ENCODE data around the gene CES2.
A peak's percentile ranks its signal among the peaks of the same experiment; 100 is the strongest.

The CES2 gene

GRCh38 chr16:66903544-66904427, 31.5 kb upstream of the CES2 start:
- no peak for DNase-seq

DNA sequence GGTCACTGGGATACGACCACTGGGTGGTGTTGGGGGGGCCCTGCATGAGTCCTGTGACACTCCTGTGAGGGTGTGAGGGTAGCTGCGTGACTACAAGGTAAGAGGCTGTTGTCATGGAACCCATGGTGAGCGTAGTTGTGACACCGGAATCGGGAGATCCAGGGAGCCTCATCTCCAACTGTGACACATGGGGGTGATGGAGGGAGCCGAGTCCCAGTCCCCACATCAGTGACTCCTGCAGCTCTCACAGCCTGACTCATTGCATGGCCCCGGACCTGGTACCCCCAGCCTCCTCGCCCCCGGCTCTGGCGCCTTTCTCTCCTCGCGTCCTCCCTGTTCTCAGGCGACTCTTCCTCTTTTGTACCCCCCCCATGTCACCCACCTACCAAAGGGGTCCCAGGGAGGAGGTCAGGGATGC, 30.9 kb upstream of the CES2 start:
- no peak for DNase-seq

- no peak for DNase-seq
Observed at GRCh38 chr16:66904846-66905632, 30.3 kb upstream of the CES2 start.

GRCh38 chr16:66905633-66906539, 29.4 kb upstream of the CES2 start:
- DNase-seq, result peak; percentile 60

GRCh38 chr16:66906916-66907836, 28.1 kb upstream of the CES2 start:
- DNase-seq, result no peak

- DNase-seq, result no peak
Observed at GRCh38 chr16:66908116-66908515, 27.2 kb upstream of the CES2 start.

- DNase-seq, result no peak
Observed at GRCh38 chr16:66908762-66909559, 26.4 kb upstream of the CES2 start.

GRCh38 chr16:66910175-66910940, 25.0 kb upstream of the CES2 start:
- DNase-seq, result no peak

DNA sequence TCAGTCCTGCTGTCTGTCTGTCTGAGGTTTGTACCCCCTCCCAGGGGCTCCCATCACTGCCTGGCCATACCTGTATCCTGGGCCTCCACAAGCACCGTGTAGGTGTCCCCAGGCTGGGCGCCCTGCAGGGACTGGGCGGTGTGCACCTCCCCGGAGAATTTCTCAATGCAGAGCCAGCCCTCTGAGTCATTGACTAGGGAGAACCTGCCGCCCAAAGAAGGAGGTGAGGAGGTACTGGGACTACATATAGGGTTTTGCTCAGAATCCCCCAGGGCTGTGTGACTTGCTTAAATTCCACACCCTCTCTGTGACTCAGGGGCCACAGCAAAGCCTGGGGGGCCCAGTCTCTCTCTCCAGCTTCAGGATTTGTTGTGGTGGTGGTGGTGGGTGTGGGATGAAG, 24.2 kb upstream of the CES2 start:
- no peak for DNase-seq

DNA sequence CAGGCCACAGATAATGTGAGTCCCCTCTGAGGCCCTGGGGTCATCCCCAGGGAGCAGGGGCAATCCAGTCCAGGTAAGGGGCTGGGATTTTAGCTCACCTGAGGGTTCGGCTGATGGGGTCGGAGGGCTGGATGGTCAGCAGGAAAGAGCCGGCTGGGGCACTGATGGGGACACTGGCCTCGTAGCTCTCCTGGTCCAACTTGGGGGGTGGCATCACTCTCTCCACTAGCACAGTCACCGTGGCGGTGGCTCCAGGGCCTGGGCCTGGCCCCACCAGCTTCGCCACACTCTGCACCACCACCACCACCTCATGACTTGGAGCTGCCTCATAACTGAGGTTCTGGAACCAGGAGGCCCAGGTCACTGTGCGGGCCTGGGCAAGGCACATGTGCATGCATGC, 23.5 kb upstream of the CES2 start:
- DNase-seq, result no peak

GRCh38 chr16:66913081-66913480, 22.2 kb upstream of the CES2 start:
- DNase-seq, result no peak

DNA sequence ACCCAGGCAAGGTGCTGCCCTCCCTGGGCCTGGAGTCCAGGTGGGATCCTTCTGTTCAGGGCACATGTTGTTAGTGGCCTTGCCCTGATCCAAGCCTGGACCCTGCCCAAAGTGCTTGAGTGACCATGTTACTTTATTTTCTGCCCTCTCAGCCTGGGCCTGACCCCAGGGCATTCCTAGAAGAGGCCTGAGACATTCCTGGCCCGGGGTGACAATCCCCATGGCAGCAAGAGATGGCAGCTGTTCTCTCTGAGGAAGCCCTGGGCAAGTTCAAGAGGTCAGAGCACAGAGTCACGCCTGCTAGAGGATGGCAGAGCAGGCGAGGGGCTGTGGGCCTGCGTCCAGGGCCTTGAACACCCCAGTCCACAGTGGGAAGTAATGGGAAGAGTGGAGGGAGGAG, 21.6 kb upstream of the CES2 start:
- DNase-seq, result no peak

DNA sequence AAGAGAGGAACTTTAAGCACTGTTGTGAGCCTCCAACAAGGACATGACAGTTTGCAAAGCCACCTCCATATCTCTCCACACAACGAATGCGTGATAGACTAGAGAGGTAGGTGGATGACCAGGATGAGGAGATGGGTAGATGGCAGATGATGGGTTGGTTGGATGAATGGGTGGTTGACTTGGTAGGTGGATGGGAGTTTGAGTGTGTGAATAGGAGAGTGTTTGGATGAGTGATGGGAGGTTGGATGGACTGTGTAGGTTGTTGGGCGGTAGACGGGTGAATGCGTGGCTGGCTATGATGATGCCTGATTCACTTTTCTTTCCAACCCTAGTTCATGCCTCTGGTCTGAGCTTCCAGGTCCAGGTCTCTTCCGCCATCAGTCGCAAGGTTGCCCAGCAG, 20.8 kb upstream of the CES2 start:
- no peak for DNase-seq

DNA sequence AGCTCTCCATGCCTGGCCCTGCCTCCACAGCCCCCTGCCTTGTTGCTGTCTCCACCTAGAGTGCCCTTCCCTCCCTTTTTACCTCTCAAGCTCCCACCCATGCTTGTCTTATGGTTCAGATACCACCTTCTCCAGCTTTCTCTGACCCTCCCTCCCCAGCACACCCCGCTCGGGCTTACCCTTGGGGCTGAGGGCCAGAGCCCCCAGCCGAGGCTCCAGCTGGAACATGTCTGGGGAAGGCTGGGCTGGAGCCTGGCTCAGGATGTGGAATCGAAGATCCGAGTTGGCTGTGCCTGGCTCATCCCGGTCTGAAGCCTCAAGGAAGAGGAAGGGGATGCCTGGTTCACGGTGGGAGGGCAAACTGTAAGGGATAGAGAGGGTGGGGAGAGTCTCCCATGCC, 20.3 kb upstream of the CES2 start:
- no peak for DNase-seq

DNA sequence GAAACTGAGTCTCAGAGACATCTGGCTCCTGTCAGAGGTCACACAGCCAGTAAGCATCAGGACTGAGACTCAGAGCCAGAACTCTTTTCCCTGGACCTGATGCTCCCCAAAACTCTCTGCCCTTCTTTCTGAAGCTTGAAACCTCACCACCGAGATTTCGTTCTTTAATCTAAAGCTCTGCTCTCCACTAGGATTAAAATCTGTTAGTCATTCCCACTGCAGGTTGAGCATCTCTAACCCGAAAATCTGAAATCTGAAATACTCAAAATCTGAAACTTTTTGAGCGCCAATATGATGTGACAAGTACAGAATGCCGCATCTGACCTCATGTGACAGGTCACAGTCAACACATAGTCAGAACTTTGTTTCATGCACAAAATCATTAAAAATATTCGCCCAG, 18.8 kb upstream of the CES2 start:
- no peak for DNase-seq

DNA sequence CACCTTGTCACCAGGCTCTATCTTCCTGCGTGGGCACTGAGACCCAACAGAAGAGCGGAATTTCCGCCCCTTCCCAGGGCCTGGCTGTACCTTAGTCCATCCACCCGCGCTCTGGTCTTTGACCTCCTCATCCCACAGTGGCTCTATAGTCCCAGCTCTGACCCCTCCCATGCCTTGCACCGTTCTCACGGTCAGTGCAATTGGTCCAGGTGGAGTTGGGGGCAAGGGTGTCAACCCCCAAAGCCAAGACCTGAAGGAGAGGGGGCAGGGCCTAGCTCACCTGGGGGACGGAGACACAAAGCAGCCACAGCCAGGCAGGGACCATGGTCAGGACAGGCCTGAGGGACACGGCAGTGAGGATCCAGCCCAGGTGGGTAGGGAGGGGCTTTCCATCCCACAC, 17.6 kb upstream of the CES2 start:
- no peak for DNase-seq

GRCh38 chr16:66918355-66918754, 17.0 kb upstream of the CES2 start:
- no peak for DNase-seq

DNA sequence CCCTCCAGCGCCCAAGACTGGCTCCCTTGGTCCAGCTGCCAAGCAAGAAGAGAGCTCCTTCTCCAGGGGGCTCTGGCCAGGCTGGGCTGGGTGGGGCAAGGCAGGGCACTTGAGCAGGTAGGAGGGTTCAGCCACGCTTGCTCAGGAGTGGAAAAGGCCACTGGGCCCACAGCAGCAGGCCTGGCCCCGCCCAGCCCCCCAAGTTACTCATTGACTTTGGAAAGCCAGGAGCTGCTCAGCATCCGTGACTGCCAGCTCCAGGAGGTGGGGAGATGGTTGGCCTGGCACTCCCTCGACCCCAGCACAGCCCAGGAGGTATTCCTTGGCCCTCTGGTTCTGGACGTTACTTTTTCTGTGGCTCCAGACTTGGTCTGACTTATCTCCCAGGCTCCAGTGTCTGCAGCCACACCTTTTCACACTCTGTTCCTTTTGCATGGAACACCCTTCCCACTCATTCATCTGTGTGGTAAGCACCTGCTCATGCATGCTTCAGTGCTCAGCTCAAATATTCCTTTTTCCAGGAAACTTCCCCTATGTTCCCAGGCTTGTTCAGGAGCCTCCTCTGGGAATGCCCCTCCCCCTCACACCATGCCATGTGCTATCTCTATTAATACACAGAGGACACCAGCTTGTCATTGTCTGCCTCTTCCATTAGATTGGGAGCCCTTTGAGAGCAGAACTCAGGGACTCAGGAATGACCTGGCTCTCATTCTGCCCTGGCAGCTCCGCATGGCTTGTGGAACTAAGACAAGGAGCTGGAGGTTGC, 16.3 kb upstream of the CES2 start, which contains the start of gene CDH16:
TSS of gene CDH16 (minus strand) at position 83 of the 766 bp plus-strand sequence. CDS start 820 bp downstream, outside the sequence.
- DNase-seq, result no peak

DNA sequence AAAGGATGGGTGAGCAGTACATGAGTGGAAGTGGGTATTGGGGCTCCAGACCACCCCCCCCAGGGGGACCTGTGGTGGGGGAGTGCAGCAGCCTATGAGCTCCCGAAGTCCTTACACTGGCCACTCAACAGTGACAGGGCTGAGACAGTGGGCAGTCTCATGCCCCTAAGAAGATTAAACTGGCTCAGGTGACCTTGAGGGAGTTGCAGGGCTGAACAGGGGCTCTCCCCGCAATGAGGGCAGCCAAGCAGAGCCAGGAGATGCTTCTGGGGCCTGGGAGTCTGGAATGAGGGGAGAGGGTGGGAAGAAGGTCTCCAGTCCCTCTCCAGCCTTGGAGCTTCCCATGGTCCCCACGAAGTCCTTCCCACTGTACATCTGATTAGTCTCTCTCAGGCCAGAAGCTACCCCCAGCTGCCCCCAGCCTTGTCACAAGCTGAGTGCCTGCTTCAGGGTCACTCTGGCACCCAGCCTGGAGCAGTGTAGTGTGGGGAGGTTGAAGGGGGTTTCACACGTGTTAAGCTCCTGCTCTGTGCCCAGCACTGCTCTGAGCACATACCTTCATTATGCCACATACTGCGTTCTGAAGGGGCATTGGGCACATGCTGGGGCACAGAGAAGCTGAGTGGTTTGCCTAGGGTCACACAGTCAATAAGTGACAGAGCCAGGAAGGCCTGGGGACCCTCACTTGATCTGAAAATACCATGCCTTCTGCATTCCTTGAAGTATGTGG, 15.6 kb upstream of the CES2 start:
- DNase-seq, result no peak
